HG03432 (cell line): ENCODE results near the gene FOXO6.

Experiments used
- ATAC-seq: cut with Tn5 transposase; IDR thresholded peaks from one replicate; pipeline ENCODE4 v1.9.1; 2021; ENCODE audit warnings: mild to moderate bottlenecking, moderate library complexity; ENCODE audit not compliant: unreplicated experiment

FOXO6 gene

DNA sequence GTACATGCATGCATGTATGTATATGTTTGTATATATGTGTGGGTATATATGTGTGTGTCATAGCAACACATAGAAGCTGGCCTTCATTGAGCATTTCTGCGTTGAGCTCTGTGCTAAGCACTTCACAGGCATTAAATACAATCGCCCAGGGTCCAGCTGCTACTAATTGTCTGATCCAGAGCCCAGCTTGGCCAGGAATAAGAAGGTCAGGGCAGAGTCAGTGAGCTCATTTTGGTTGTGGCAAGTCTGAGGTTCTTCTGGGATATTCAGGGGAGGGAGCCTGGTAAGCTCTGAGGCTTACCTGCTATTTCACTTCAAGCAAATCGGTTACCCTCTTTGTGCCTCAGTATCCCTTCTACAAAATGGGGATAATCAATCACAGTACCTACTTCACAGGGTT lies 59.6 kb downstream of the FOXO6 start:
- no peak for ATAC-seq

DNA sequence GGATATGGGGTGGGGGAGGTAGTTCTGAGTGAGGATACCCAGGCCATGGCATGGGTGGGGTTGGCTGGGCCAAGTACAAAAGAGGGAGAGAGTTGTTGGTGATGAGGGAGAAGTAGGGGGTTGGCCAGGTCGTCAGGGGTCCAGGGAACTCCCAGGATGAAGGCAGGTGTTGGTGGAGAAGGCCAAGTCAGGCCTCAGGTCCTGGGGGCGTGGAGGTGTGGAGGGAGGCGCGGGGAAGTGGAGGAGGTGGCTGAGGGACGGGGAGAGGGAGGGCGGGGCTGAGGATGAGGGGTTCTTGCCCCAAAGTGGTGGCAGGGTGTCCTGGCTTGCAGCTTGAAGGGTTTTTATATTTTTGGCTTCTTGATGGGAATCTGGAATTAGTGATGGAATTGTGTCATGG lies 61.1 kb downstream of the FOXO6 start:
- no peak for ATAC-seq

DNA sequence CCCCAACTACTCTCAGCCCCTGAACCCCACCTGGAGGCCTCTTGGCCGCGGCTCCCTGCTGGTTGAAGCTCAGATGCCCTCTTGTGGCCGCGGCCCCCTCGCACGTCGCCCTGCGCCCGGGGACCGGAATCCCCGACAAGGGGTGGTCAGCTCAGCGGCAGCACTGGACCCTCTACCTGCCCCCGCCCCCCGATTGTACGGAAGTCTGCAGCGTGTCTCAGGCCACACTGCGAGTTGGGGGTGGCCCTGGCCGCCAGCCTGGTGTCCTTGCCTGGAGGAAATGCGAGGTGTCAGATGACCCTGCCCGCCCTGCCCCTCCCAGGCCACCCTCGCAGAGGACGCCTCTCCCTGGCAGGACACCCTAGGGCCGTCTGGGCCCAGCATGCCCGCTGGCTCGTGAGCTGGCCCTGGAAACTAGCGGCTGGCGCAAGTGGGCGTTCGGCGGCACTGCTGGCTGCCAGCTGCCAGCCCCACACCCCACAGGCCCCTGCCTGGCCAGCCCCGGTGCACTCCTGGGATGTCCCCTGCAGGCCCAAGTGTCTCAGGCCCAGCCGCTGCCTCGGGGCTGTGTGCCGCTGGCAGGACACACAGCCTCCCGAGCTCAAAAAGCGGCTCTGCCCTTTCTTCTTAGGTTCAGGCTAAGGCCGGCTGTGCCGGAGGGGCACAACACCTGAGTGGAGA lies 62.4 kb downstream of the FOXO6 start:
- ATAC-seq: no peak

DNA sequence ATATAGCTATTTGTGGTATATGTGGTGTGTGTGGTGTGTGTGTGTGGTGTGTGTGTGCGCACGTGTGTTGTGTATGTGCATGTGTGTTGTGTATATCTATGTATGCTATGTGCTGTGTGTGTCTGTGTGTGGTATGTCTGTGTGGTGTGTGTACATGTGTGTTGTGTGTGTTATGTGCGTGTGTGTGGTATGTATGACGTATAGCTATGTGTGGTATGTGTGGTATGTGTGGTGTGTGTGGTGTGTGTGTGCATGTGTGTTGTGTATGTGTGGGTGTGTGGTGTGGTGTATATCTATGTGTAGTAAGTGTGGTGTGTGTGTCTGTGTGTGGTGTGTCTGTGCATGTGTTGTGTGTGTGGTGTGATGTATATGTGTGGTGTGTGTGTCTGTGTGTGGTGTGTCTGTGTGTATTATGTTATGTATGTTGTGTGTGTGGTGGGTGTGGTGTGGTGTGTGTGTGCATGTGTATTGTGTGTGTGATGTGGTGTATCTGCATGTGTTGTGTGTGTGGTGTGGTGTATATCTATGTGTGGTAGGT lies 63.4 kb downstream of the FOXO6 start:
- no peak for ATAC-seq

DNA sequence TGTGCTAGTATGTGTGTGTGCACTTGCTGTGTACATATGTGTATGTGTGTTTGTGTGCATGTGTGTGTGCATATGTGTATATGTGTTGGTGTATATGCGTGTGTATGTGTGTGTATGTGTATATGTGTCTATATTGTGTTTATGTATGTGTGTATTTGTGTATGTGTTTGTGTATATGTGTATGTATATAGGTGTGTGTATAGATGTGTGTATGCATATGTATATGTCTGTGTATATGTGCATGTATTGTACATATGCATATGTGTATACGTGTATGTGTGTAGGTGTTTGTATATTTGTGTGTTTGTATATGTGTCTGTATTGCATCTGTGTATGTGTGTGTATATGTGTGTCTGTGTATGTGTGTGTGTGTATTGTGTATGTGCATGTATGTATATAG lies 64.1 kb downstream of the FOXO6 start:
- no peak for ATAC-seq

DNA sequence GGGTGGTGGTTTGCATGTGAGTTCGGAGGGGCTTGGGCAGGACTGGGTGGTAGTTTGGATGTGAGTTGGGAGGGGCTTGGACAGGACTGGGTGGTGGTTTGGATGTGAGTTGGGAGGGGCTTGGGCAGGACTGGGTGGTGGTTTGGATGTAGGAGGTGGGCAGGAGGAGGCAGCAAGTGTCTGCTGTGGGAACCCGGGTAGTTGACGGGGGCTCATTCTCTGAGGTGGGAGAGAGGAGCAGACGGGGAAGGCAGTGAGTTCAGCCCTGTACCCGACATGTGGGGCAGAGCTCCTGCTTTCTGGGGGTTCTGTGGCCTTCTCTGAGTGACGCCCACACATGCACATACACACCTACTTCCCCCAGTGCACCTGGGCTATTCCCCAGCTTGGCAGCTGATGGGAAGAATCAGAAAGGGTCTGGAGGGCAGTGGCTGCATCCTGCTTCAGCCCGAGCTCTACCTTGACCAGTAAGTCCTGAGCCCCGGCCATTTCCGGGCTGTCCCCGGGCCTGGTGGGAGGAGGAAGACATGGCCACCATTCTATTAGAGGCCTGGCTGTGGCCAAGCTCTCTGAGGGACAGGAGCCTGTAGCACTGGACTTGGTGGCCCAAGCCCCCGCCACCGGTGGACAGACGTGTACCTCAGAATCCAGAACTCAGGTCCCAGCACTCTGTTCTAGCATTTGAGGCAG lies 65.1 kb downstream of the FOXO6 start:
- ATAC-seq: no peak

DNA sequence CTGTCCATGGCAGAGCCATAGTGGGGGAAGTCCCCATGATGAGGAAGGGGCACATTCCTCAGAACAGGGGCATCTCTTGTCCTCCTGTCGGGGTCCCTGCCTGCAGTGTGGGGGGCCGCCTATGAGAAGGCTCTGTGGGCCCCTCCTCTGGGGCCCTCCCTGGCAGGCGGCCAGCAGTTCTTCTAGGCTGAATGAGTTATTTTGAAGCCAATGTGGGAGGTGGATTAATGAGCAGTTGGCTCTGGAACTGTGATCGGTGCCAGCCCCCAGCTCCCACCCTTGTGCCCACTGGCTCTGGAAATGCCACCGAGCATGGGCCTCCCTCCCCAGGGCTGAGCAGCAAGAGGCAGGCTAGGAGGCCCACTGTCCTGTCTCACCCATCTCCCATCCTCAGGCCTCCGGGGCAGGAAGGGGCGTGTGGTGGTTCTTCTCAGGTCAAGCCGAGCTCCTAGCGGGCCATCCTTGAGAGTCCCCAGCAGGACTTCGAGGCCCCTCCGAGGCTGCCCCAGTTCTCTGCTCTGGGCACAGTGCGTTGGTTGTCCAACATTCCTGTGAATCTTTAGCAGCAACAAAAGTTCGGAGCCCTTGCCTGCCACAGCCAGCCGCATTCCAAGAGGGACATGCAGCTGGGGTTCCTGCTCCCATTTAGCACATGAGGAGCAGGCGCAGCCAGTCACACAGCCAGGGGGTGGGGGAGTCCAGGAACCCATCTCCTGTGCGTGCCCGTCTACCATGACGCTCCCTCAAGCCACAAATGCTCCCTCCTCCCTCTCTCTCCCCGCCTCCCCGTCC lies 66.1 kb downstream of the FOXO6 start:
- ATAC-seq: no peak

DNA sequence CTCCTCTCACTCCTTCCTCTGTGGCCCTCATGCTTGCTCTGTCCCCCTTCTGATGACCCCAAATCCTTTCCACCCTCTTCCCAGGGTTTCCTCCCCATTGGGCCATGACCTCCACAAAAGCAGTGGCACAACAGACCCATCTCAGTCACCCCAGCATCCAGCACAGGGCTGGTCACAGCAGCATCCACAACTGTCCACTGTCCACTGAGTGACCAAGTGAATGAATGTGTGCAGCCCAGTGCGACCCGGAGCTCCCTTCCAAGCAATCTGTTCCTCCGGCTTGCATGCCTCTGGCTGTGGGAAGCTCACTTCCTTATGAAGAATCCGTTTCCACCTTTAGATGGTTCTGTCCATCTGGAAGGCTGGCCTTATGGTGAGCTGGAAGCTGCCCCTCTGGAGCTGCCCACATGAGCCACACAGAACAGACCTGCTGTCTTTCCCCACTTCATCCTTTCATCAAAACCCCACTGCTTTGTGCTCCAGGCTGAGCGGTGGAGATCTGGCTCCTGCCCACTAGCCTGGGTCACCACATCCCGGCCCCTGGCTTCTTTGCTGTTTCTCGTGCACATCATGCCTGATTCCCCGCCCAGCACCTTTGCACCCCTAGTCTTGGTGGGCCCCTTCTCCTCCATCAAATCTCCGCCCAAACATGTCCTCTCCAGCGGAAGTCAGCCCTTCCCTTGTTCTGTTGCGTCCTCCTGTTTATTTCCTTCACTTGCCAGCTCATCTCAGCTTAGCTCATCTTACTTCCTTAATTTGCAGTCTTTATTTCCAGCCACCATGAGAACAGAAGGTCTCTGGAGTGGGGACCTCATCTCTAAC lies 66.9 kb downstream of the FOXO6 start:
- ATAC-seq: no peak

DNA sequence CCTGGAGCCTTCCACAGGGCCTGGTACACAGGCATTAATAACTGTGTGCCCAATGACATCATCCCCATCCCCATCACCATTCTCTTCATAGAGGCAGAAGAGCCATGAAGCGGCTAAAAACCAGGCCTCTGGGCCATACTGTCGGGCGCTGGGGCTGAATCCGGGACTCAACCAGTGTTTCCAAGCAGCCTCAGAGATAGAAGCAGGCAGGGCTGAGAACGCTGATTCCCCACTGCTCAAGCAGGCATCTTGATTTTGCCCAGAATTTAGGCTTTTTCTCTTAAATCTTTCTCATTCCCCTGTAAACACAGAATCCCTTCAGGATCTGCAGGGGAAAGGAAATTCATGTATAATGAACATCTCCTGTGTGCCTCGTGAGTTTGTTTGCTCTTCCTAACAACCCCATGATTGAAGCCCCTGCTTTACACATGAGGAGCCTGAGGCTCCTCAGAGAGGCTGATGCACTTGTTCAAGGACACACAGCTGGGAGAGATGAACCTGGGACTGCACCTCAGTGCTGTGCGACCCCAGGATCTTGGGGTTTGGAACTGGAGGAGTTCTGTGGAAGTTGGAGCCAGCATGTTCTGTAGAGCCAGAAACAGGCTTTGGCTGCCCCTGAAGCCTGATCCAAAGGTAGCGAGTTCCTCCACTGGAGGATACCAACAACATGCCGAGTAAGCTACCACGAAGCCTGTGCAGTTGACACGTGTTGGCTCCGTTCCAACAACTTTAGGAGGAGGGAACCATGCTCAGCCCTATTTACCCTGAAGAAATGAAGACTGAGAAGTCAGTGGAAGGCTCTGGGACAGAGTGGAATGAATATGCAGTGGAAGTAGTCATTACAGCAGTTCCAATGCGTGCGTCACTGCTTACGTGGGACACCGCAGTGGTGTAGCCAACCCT lies 67.8 kb downstream of the FOXO6 start:
- no peak for ATAC-seq

DNA sequence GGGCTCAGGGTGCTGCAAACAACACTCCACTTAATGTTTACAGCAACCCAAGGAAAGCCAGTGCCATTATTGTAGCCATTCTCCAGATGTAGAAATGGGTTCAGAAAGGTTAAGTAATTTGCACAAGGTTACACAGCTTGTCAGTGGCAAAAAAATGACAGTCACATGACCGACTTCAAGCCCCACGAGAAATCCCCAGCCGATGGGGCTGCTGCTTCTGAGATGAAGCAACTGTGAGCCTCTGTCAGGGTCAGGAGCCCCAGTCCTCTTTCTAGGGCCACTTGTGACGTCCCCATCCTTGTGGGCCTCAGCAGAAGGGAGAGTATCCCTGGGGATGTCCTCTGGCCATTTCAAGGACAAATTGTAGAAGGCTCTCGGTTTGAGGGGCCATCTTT lies 68.4 kb downstream of the FOXO6 start:
- ATAC-seq: no peak

DNA sequence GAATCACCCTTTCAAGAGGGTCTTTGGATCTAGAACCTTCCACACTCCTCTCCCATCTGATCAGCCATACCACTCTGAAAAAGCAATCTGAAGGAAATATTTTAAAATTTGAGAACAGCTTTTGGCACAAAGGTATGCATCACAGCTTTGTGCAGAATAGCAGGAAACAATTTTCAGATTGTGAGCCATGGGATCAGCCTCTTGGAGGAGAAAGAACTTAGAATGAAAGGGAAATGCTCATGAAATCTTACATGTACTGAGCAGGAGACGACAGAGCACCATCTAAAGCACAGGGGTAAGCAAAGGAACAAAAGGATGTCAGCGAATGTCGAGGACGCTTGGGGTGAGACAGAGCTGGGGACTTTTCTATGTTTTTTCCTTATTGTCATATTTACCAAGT lies 68.8 kb downstream of the FOXO6 start:
- no peak for ATAC-seq

DNA sequence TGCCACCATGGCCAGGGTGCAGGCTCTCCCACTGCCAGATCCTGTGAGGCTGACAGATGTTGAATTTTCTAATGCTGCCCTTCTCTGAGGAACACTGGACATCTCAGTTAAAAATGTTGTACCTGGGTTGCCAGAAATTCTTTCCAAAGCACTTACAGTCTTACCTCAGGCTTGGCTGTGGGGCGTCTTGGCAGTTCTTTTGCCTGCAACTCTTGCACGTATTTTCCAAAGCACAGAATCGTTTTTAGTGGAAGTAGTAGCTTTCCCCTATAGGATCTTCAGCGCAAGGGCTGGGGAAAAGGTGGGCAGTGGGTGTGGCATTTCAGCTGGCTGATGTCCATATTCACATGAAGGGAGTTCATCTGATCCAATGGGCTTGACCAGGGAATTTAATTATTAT lies 69.3 kb downstream of the FOXO6 start:
- ATAC-seq: no peak

DNA sequence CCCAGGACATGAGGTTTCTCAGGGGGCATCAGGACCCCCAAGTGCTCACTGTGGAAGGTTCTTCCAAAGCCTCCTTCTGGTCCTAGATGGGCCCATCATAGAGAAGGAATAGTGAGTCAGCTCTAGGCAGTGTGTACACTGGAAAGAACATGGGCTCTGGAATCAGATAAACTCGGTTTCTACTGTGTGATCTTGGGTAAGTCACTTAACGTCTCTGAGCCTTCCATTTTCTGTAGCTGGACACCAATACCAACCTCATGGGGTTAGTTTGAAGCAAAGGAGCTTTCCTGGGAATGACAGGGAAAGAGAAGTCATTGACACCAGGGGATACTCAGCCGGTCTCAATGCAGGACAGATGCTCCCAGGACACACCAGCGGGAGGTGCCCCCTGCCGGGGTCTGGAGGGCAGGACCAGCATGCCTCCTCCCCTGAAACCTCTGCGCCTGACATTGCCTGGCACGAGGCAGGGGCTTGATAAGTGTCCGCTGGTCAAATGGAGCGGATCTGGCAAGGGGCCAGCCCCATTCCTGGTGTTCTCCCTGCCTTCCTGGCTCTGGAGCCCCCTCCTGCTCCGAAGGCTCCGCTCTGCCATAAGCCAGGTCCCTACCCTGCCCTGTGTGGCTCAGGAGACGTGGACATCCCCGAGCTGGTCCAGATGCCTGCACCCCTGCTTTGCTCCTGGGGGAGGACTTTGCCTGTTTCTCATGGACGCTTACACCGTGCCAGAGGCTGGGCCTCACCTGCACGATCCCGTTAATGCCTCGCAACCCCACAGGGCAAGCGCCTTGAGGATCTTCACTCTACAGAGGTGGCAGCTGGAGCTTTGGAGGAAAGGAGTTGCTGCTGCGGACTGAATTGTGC lies 70.5 kb downstream of the FOXO6 start:
- no peak for ATAC-seq
